Limb (tissue), 2 donors: ENCODE results near the gene NPVF.

ENCODE experiments used
- DNase-seq, 2 donors: peaks; one replicate each; pipeline ENCODE4 v3.0.0-alpha.2; 2016; ENCODE audit errors: extremely low spot score in 2 of 2

Gene NPVF

GRCh38 chr7:25235471-25235870 is 7.2 kb upstream of the NPVF start:
- no peak for DNase-seq

DNA sequence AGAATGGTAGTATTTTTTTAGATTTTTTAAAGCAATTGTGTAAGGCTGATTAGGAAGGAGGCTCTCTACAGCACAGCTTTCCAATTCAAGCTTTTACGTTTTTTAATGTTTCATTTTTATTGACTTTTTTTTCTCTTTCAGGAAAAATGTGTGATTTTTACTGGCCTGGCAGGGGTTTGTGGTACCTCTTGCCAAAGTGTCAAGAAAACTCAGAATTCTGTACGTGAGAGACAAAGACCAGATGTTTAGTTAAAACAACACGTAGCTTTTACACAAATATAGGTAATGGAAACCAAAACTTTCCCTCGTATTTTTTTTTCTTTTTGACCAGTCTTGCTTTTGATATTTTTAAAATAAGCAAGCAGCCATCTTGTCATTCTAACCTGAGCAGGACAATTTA is 6.0 kb upstream of the NPVF start:
- DNase-seq, result no peak

GRCh38 chr7:25223206-25223605 is 5.1 kb downstream of the NPVF start:
- no peak for DNase-seq

DNA sequence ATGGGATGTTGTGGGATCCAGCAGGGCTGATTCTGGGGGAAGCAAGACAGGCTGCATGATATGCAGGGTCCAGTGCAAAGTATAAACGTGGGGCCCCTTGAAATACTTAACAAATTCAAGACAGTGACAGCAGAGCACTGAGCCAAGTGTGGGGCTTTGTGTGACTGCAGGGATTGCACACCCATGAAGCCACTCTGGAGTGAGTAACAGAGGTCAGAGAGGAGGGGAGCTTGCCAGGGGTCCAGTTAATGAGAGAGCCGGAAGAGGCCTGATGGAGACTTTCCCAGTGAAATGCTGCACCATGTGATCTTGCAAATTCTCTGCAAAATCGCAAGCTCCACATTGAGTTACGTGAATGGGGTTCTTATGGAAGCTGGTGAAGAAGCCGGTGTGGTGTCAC is 5.6 kb downstream of the NPVF start:
- no peak for DNase-seq

DNA sequence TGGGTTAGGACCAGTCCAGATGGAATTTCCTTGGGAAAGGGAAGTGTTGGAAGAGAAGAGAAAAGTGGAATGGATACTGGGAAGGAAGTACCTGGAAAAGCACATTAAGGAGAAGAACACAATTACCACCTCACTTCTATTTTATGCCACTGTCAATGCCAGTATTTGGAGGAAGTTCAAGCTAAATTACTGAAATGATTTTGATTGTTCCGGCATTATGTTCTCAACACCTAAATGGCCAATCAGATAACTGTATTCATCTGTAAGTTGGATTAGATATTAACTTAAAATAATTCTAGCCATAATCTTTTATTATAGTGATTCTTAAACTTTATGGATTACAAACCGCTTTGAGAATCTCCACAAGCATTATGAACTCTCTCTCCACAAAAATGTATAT is 7.3 kb downstream of the NPVF start:
- DNase-seq, result no peak

DNA sequence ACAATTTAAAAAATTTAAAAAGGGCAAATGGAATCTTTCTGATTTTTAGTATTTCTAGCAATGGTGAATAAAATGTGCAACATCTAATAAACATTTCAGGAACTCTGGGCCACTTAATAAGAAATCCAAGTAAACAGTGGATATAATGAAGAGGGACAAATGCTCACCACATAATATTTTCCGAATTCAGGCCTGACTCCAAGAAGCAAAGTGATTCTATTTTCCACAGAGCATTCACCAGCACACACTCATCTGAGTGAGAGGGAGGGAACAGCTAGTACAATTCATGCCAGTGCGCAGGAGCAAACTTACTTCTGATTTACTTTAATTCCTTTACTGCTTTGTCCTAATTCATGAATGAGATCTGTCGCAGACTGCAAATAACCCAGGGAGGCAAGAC is 10.1 kb downstream of the NPVF start:
- DNase-seq, result no peak

- DNase-seq, result peak in 1 of 2 donors; percentile 51
Observed at GRCh38 chr7:25216837-25217236, 11.4 kb downstream of the NPVF start.

DNA sequence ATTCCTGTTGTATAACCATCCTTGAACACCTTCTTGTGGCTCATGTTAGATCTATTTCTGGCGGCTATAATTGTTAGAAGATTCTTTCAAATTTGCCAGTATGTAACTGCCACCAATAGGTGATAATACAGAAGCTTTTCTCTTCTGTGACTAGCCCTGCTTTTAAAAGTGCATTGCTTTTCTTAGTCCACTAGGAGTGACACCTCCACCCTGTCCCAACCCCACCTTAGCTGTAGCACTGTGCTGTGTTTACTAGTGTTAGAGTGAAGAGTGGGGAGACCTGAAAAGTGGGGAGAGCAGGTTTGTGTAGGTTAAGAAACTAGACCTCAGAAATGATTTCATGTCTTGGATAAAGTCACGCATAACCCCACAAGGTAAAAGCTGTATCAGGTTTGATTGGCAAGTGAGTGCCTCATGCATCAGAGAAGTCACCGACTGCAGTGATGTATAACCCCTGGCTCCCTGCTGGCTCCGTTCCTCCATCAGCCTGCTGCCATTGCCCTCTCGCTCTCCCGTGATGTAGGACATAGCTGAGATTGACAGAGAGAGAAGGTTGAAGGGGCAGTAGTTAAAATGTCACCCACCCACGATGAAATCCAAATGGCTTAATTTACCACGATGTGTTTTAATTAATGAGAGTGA is 12.5 kb downstream of the NPVF start:
- no peak for DNase-seq

- no peak for DNase-seq
Observed at GRCh38 chr7:25208525-25209221, 19.6 kb downstream of the NPVF start.

- DNase-seq, result no peak
Observed at GRCh38 chr7:25207887-25208286, 20.4 kb downstream of the NPVF start.

DNA sequence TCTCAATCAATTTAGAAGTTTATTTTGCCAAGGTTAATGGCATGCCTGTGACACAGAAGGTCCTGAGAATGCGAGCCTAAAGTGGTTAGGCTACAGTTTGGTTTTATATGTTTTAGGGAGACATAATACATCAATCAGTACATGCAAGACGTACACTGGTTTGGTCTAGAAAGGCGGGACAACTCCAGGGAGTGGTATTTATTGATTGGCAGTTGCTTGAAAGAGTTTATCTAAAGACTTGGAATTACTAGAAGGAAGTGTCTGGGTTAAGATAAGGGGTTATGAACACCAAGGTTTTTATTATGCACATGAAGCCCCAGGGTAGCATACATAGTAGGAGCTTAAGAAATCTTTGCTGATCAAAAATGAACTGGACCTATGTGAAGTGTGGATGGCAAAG is 21.5 kb downstream of the NPVF start:
- DNase-seq, result no peak

- DNase-seq, result no peak
Observed at GRCh38 chr7:25196132-25196896, 32.0 kb downstream of the NPVF start.

DNA sequence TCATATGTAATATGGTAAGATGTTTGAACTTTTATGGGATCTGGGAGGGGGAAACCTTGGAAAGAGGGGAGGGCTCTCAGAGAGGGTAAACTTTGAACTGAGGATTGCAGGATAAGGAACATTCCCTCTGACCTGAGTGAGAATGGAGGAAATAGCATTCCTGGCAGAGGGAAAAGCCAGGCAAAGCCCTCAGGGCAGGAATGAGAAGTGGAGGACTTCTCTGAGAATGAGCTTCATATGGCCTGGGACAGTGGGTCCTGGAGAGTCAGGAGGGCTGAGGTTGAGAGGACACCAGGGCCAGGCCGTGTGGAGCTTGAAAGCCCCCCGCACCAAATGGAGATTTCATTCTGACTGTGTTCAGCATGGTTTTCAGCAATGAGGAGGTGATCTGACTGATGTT is 34.2 kb downstream of the NPVF start:
- no peak for DNase-seq

GRCh38 chr7:25192043-25192442 is 36.2 kb downstream of the NPVF start:
- DNase-seq, result no peak

DNA sequence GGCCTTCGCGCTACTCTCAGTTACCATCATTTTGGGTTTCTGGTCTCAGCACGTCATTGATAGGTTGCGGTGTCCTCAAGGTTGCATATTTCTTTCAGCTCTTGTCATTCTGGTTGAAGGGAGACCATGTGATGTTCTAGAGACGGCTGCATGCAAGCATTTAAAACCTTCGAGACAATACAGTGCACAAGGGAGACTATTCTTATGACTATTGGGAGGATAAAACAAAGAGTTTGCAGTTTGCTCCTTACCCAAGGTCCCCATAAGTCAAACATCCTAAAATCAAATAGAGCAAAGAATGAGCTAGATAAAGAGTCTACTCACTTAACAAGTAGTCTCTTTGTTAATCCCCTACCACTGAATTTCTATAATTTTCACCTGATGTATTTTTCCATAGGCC is 39.1 kb downstream of the NPVF start:
- no peak for DNase-seq

GRCh38 chr7:25187932-25188331 is 40.4 kb downstream of the NPVF start:
- DNase-seq, result no peak

DNA sequence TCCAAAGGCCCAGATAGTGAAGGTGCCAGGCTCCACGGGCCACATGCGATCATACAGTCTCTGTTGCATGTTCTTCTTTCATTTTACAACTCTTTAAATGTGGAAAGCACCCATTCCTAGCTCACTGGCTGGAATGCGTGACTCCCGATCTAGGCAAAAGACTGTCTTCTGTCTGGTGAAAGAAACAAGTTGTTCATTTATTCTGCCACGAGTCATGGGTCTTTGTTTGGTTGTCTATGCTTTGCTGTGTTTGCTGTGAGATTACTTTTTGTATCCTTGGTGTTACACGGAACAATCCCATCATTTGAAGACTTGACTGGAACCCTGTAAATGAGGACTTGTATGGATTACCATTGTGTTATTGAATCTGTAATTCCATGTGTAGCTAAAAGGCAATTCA is 41.9 kb downstream of the NPVF start:
- DNase-seq, result no peak

DNA sequence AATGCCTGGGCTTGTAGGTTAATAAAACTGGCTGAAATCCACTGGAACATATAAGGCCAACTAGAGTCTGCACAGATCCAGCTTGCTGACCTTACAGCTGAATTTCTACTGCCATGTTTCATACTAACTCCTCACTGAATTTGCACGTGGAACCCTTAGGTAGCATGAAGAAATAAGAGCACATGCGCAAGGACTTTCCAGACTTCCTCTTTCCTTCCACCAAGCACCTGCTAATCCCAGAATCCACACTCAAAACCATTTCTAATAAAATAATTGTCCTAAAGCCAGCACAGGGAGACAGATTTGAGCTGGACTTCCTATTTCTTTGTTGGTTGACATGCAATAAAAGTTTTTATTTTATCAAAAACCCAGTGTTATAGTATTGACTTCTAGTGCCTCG is 46.8 kb downstream of the NPVF start:
- DNase-seq, result no peak

DNA sequence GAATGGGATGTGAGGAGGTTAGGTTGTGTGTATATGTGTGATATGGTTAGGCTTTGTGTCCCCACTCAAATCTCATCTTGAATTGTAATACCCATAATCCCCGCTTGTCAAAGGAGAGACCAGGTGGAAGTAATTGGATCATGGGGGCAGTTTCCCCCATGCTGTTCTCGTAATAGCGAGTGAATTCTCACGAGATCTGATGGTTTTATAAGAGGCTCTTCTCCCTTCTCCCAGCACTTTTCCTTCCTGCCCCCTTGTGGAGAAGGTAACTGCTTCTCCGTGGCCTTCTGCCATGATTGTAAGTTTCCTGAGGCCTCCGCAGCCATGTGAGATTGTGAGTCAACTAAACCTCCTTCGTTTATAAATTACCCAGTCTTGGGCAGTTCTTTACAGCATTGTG is 47.3 kb downstream of the NPVF start:
- DNase-seq, result no peak

DNA sequence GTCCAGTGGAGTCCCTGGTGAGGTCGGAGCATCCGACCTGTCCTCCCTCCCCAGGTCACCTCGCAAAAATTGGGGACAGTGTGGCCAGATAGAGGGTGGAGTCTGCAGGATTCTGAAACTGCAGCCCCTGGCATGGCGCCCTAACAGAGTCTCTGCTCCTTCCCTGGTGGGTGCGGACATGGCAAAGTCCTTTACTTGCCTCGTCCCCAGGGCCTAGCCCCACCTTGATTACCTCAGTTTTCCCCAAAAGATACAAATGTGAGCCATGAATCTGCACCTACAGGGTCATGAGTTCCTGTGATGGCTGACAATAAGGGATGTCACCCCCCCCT is 47.7 kb downstream of the NPVF start:
- DNase-seq, result no peak

GRCh38 chr7:25179771-25180591 is 48.3 kb downstream of the NPVF start:
- peak; percentile 88 to 98 for DNase-seq

GRCh38 chr7:25179325-25179724 is 49.0 kb downstream of the NPVF start:
- DNase-seq, result no peak
